ENCODE data around the gene JAK3.

DNA sequence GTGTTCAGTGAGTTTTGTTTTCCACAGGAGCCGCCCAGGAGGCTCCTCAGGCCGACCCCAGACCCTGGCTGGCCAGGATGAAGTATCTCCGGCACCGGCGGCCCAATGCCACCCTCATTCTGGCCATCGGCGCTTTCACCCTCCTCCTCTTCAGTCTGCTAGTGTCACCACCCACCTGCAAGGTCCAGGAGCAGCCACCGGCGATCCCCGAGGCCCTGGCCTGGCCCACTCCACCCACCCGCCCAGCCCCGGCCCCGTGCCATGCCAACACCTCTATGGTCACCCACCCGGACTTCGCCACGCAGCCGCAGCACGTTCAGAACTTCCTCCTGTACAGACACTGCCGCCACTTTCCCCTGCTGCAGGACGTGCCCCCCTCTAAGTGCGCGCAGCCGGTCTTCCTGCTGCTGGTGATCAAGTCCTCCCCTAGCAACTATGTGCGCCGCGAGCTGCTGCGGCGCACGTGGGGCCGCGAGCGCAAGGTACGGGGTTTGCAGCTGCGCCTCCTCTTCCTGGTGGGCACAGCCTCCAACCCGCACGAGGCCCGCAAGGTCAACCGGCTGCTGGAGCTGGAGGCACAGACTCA, 40.0 kb downstream of the JAK3 start:
- TF ChIP-seq, protein P1, sequence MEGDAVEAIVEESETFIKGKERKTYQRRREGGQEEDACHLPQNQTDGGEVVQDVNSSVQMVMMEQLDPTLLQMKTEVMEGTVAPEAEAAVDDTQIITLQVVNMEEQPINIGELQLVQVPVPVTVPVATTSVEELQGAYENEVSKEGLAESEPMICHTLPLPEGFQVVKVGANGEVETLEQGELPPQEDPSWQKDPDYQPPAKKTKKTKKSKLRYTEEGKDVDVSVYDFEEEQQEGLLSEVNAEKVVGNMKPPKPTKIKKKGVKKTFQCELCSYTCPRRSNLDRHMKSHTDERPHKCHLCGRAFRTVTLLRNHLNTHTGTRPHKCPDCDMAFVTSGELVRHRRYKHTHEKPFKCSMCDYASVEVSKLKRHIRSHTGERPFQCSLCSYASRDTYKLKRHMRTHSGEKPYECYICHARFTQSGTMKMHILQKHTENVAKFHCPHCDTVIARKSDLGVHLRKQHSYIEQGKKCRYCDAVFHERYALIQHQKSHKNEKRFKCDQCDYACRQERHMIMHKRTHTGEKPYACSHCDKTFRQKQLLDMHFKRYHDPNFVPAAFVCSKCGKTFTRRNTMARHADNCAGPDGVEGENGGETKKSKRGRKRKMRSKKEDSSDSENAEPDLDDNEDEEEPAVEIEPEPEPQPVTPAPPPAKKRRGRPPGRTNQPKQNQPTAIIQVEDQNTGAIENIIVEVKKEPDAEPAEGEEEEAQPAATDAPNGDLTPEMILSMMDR (IDR thresholded peaks at IDR 0.05), result no peak
- TF ChIP-seq POLR2A (IDR thresholded peaks at IDR 0.05), result no peak
